HG02763 (cell line): ENCODE results near the gene TTC39A.

Experiments used
- ATAC-seq: cut with Tn5 transposase; IDR thresholded peaks from one replicate; pipeline ENCODE4 v1.9.1; 2021; ENCODE audit warnings: mild to moderate bottlenecking, moderate library complexity; ENCODE audit not compliant: unreplicated experiment

The TTC39A gene

DNA sequence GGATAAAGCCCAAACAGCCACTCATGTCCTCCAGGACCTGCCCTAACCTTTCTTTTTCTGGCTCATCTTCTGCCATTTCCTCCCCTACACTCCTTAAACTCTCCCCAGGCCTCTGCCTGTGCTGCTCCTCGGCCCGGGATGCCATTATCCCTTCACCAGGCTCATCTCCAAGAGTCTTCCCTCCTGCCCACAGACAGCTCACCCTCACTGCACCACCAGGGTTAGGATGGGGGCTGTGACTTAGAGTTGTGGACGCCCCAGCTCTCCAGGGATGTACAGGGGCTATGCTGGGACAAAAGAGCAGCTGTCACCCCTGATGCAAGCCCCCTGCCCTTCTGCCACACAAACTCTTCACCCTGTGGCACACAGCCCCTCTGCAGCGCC is 32.0 kb downstream of the TTC39A start:
- ATAC-seq: no peak

DNA sequence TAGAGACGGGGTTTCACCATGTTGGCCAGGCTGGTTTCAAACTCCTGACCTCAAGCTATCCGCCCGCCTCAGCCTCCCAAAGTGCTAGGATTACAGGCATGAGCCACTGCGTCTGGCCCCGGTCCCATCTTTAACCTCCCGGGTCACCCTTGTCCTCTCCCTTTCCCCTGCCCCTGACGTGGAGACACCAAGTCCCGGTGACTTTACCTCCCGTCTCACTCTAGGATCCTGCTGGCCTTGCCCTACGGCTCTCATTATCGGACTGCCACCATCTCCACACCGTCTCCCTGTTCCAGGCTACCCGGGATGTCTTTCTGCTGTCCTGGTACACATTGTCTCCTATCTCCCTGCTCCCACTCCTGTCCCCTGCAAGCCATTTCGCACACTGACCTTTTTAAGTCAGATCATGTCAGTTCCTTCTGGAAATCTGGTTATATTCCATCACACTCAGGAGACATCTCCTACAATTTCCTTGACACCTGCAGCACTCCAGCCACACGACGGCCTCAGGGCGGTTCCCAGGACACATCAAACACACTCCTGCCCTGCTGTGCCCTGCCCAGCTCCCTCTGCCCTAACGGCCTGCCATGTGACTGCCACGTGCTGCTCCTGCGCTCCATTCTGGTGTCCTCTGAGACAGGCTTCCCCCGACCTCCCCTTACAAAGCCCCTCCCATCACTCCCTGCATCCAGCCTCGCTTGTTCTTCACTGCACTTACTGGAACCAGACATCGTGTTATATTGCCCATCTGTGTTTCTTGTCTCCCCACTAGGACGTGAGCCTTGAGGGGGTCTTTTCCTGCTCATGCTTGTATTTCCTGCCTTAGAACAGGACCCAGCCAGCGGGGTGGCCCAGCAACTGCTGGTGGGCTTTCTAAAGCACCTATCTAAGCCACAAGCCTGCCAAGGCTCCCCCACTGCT is 32.7 kb downstream of the TTC39A start:
- no peak for ATAC-seq

DNA sequence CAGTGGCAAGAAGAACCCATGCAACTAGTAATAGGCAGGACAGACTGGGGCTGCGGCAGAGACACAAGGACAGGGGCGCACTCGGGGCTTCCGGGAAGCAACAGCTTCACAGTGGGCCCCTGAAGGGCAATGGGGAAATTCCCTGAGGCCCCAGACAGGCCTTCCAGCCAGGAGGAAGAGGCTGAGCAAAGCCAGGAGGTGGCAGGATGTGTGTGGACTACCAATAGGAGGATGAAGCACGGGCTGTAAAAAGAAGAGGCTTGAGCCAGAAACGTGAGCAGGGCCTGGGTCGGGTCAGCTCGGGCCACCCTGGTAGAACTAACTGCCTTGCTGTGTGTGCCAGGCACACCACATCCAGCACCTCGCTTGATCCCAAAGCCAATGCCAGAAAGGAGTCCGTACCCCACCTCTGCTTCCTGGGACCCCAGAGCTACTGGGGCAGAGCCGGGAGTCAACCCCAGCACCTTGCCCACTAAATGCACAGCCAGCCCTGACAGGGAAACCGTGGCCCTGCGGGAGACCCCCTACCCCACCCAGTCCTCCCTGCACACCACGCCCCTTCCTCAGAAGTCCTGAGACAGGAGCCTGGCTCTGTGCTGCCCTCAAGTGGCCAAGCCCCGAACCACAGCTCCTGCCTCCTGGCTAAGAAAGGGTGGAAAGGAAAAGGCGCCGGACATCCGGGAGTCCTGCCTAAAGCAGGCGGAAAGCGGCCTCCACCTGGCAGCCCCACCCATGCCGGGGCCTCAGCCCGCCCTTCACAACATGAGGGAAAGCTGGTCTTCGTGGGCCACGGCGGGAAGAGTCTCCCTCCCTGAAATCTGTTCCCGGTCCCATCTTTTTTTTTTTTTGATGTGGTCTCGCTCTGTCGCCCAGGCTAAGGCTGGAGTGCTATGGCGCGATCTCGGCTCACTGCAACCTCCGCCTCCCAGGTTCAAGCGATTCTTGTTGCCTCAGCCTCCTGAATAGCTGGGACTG is 33.7 kb downstream of the TTC39A start:
- ATAC-seq: peak; percentile 56

DNA sequence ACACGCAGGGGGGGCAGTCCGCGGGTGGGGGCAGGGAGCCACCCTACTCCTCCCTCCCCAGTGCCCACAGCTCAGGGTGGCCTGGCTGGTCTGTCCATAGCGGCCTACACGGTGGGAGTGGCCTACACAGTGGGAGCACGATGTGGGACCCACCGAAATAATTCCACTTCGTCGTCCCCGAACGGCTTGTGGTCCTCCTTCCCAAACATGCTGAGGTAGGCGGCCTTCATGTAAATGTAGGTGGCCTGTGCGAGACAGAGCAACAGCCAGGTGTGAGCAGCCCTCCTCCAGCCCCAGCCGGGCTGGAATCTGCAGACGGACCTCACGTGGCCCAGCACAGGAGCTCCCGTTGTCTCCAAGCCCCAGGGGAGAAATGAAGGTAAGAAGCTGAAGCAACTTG is 34.4 kb downstream of the TTC39A start:
- ATAC-seq: no peak

DNA sequence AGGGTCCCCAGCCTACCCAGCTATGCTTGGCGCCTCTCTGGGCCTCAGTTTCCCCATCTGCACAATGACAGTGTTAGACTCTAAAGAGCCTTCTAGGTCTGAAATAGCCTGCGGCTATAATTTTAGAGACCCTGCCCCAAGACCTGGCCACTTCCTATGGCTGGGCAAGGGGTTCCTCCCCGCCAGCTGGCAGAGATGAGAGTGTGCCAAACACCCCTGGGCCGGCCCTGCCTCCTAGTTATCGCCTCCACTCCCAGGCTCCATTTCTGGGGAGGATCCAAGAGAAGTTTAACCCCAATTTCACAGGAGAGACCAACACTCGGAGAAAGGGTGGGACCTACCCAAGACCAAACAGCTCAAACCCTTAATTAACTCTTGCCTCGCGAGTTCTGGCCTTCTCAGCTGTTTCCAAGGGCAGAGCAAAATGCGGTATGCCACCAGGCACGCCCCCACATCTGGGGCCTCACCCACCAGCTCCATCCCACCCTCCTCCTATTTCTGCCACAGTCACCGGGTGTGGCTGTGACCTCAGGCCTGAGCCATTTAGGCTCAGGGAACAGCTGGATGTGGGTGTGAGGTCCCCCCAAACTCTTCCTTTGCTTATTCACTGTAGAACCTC is 35.7 kb downstream of the TTC39A start:
- no peak for ATAC-seq

DNA sequence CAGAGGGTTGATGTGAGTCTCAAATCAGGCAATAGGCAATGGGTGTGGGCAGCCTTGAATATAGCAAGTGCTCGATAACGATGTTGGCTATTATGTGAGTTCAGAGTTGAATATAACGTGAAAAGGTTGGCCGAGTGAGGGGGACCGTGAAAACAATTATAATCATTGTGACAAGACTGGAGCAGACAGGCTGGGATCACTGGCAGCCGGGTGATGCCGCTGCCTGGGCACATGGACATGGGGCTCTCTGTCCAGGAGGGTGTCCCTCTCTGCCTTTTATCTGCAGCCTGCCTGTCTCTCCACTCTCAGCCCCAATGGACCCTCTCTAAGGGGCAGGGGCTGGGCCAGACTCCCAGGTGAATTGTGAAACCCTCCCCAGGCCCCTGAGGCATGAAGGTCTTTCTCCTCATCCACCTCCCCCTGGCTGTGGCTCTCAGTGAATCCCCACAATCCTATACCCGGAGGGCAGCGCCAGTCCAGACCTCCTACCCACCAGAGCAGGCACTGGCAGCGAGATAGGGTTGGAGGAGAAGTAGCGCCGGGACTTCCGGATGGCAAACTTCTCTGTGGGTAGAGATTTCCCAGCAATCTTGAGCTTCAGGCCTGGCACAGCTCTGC is 36.4 kb downstream of the TTC39A start:
- ATAC-seq: no peak

DNA sequence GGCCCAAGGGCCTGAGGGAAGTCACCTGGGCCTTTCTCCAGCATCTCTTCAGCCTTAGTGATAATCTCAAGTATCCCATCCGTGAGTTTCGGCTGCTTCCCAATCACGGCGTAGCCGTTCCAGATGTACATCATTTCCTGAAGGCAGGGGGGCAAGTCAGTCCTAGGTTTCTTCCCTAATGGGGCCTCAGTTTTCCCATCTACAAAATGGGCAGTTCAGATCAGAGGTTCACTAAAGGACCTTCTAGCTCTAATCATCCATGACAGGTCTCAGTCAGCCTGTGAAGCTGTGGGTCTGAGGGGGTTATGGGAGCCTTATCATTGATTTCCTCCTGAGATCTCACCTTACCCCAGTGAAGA is 39.9 kb downstream of the TTC39A start:
- no peak for ATAC-seq

DNA sequence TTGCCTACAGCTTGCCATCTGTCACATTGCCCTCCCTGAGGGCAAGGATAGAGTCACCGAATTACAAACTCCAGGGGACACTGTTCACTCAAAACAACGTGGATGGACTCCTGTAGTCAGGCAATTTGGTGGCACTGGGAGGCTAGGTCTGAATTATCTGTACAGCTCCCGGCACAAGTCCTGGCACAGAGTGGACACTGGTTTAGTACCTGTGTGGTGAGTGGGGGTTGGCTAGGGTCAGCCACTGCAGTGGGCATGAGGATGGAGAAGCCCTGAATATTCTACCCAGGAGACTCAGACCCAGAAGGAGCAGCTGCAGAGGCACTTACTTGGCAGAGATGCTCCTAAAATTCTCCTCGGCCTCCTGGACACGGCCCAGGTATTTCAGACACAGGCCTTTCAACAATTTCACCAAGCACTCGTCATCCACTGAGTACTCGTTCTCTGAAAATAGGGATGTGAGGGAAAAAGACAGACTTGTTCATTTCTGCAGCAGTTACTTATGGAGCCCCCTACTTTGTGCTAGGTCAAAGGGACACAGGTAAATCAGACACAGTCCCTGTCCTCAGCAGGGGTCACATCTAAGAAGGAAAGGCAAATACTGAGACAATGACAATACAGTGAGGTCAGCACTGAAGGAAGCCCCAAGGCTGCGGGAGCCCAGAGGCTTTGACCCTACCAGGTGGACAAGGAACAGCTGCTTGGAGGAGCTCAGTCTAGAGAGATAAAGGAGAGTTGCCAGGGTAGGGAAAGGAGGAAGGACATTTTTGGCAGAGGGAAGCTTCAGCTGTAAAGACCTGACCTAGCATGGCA is 40.5 kb downstream of the TTC39A start:
- ATAC-seq: no peak

DNA sequence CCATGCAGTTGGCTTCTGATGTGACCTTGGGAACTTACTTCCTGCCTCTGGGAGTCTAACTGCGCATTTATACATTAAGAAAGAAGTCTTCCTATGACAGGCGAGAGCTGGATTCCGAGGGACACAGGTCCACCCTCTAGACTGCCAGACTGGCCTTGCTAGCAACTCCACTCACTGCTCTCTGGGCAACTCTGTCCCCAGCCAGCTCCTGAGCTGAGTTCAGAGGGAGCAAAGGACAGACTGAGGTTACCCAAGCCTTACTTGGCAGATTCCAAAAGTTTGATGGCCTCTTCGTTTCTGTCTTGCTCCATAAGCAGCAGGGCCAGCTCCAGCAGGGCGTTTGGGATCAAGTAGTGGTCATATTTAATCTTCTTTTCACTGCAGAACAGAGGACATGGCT is 41.8 kb downstream of the TTC39A start:
- no peak for ATAC-seq

DNA sequence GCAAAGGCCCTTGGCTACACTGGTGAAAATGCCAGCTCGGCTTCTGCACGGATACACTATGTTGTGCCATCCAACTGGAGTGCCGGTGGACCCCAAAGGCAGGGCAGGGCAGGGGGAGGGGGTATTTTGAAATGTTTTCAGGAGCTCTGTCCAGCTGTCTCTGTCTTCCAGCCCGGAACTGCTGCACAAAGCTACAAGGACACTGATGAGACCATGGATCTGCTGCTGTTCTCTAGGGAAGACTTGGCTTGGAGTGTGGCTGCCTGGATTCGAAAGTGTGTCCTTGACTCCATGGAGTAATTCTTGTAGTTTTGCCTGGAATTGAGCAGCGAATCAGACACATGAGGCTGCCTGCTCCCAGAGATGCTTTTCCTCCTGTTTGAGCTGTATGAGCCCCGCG is 42.4 kb downstream of the TTC39A start:
- no peak for ATAC-seq

DNA sequence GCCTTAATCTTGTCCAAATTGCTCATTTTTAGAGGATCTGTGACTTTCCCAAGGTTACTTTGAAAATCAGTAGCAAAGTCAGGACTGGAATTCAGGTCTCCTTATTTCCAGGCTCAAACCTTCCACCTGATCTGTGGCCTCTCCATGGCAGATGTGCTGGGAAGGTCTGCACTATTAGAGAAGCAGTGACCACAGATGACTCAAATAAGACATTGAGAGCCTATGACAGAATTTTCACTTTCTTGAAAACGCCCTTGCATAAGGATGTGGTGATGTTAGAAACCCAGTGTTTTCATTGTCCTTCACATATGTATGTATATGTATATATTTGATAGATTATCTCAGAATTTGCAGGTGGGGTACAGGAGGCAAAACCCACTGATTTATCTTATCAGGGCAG is 45.3 kb downstream of the TTC39A start:
- ATAC-seq: peak; percentile 78

DNA sequence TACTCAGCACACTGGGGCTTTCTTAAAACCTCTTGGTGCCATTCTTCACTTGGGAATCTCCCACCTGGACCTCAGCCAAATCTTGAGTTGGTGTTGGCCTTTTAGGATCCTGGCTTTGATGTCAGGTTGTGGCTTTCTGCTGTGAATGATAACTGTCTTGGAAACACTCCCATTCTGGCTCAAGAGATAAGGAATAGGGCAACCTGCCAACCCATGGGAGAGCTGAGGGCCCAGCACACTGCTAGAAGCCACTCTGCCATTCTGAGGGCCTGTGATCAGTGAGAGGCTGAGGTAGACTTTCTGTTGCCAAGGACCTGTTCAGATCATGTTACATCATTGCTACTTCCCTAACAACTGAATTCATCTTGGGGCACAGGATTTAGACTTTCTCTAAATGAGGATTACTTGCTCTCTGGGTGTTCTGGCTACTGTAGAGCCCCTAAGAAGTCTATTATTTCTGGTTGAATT is 45.8 kb downstream of the TTC39A start:
- no peak for ATAC-seq

DNA sequence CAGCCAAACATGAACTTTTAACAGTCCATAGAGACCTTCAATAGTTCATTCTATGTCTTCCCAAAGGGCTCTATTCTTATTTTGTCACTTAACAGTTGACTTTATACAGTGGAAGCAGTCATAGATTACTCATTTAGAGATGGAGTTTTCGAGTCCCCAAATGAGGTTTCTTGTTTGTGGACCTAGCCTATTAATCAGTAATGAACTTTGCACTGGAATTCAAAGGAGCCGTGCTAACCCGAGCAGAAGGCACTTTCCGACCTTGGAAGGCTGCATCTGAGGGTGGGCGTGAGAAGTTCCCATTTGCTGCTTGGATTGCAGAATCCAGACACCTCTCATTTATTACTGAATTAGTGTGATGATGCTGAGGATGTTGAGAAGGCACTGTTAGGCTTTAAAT is 46.4 kb downstream of the TTC39A start:
- ATAC-seq: no peak

DNA sequence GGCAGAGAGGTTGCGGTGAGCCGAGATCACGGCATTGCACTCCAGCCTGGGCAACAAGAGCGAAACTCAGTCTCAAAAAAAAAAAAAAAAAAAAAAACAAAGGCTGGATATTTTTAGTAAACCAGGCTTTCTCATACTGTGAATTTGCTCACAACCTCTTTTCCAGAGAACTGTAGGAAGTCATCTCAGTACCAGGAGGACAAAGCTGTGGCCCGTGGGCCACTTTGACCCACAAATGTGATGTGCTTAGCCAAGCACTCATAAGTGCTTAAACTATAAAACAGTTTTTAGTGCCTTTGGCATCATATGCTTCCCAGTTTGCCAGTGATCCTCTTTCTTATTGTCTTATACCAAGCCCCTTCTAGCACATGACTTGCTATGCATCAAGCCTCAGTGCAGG is 47.8 kb downstream of the TTC39A start:
- no peak for ATAC-seq

DNA sequence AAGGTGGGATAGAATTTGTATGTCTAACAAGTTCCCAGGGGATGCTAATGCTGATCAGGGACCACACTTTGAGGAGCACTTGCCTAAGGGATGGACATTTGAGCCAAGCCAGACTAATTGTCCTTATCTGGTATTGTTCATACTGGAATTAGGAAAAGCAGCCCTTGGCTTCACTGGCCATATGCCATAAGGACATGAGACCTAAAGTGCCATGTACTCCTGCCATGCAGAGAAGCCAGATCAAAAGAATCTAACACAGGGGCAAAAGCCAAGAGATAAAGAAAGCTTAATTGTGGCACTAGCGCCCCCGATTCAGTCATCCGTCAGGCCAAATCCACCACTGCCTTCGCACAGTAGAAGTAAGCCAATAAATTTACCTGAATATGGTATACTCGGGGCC is 48.6 kb downstream of the TTC39A start:
- ATAC-seq: no peak

DNA sequence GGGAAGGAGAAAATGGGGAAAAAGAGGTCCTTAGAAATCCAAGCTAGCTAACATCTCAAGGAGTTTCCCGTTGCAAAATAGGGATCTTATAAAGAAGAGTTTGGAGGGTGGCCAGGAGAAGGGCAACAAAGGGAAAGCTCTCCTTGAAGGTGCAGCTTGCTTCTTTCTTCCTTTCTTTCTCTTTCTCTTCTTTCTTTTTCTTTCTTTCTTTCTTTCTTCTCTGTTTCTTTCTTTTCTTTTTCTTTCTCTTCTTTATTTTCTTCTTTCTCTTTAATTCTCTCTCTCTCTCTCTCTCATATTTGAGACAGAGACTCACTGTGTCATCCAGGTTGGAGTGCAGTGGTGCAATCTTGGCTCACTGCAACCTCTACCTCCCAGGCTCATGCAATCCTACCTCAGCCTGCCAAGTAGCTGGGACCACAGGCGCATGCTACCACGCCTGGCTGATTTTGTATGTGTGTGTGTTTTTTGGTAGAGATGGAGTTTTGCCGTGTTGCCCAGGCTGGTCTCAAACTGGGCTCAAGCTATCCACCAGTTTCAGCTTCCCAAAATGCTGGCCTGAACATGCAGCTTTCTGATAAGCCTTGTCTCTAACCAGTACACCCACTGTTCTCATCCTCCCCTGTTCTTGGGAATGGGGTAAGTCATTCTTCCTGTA is 49.9 kb downstream of the TTC39A start:
- no peak for ATAC-seq

DNA sequence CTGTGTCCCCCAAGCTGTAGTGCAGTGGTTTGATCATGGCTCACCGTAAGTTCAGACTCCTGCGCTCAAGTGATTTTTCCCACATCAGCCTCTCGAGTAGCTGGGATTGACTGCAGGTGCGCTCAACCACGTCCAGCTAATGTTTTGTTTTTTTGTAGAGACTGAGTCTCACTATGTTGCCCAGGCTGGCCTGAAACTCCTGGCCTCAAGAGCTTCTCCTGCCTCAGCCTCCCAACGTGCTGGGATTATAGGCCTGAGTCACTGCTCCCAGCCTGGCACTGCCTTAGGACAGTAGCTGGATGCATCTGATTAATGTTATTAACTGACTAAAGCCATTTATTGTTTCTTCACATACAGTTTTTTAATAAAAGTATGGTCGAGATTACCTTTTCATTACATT is 54.1 kb downstream of the TTC39A start:
- no peak for ATAC-seq

DNA sequence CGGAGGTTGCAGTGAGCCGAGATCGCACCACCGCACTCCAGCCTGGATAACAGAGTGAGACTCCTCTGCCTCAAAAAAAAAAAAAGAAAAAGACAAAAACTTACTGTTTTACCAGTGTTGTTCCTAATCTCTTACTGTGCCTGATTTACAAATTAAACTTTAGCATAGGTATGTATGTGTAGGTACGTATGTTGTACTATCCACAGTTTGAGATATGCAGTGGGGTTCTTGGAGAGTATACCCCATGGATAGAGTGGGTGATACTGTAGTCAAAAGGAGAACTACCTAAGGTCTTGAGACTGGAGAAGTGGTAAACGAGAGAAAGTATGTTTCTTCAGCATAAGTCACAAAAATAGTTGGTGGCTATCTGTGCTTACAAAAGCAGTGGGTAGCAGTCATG is 55.7 kb downstream of the TTC39A start:
- ATAC-seq: no peak

DNA sequence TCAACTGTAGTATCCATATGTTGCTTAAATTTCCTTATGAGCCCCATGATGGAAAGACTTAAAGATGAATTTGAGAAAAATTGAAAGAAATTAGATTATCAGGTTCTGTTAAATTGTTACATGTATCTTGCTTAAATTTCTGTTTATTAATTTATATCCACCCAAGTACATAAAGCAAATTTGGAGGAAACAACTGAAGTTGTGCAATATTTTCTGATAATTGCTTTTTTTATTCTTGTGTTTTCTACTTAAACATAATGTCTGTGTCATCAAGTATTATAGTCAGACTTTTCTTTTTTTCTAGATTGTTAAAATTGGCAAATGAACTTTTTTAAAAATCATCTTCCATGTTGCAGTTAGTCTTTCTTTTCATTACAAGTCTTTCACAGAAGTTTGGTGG is 57.4 kb downstream of the TTC39A start:
- no peak for ATAC-seq

DNA sequence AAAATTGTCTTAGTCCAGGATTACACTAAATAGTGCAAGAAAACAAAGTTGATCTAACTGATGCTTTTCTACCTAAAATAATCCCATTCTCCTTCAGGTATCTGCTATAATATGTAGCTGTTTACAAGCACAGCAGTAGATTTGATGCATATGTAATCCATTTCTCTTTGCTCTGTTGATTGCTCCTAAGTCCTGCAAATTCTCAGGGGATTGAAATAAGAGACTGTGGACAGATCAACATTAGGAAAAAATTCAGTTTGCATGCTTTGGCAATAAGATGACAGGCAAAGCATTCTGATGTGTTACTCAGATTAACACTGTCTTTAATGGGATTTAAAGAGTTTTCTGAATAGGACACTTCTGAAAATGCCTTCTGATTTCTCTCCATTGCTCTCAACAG is 59.6 kb downstream of the TTC39A start:
- ATAC-seq: no peak
